Measurements from ENCODE around the gene GPC5.

GRCh38 chr13:92830821-92831220, 1432.4 kb downstream of the GPC5 start:
- TF ChIP-seq EZH2phosphoT487 (IDR thresholded peaks at IDR 0.05; ENCODE audit: borderline replicate concordance, low read depth, low read length) (no peak), CTCF (conservative IDR thresholded peaks at IDR 0.05; ENCODE audit: low read length) (no peak)

Data from OCI-LY7 (cell line).